Stimulated activated CD4-positive, alpha-beta T cell treated with anti-CD3 and anti-CD28 coated beads, Interleukin-12 subunit alpha, Interleukin-12 subunit beta, amount 100 ng/mL, for 24 hours (primary cell): Measurements from ENCODE around the gene BCAR3.
"Not testable (repeated sequence)": the region's sequence is repeated elsewhere in the genome, so short reads cannot be mapped to it uniquely, and the experiment has no call there.

Experiments
- DNase-seq, 2 experiments: peaks; one replicate each; pipeline ENCODE4 v3.0.0-alpha.2; 2020; ENCODE audit warnings: low read depth in 2 of 2

BCAR3 gene

DNA sequence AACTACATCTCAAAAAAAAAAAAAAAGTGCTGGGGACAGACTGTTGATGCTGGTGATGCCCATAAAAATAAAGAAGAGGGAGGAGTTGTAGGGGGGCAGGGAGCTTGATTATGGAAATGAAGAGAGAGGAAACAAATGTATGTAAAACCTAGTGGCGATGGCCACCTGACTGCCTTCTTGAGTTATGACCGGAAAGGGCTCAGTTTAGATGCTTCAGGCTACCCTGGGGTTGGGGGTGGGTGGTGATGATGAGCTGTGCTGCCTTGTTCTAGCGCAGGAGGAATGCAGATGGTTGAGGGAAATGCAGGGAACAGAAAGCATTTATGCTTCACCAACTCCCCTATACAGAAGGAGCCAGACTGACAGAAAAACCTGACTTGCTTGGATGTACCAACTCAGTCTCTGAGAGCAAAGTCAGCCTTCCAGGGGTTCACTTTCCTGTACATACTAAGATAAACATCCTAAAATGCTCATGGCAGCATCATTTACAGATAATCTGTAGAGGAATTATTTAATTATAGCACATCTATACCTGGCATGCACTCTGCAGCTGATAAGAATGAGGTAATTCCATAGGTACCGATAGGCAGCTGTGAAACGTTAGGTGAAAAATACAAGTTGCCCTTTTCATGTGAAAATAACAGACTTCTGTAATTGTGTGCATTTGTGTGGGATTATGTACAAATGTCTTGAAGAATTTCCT, 8.0 kb upstream of the BCAR3 start:
- no peak for DNase-seq

DNA sequence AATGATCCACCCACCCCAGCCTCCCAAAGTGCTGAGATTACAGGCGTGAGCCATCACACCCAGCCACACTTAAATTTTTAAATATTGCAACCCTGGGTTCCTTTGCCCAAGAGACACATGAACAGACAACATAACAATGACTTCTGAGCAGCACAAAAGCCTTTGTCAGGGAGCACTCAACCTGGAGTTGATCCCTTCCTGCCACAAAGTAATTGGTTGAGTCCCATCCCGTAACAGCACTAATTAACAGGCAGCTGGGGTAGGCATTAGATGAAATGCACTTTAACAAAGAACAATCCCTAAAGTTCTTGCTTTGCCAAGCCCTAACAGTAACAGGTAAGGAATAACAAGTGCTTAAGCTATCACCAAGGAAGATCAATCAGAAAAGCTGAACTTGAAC, 5.9 kb upstream of the BCAR3 start:
- no peak for DNase-seq

DNA sequence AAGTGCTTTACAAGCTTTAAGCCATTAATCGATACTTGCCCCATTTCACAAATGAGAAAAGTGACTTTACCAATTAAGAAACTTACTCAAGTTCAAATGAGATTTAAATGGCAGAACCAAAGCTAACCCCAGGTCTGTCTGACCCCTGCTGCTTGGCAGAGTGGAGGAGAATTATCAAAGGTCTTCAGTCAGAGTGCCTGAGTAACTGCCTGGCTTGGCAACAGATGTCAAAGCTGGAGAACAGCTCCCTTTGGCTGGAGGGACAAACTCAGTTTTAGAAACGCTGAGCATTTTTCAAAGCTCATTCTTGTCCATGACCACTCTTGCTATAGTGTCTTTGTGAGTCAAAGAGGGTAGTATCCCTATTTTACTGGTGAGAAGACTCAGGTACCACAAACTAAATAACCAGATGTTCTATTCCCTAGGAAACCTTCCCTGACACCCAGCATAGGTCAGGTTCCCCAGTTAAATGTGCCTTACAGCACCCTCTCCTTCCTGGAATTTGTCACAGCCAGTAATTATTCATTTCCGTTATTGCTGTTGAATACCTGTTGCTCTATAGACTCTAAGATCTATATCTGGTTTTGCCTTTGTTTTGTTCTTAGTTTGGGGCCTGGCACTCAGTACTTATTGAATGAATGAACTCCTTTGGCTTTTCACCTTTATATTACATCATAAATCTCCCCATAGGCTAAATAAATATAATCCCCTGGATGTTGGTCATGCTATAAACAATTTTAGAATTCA, 5.0 kb upstream of the BCAR3 start:
- DNase-seq = no peak

DNA sequence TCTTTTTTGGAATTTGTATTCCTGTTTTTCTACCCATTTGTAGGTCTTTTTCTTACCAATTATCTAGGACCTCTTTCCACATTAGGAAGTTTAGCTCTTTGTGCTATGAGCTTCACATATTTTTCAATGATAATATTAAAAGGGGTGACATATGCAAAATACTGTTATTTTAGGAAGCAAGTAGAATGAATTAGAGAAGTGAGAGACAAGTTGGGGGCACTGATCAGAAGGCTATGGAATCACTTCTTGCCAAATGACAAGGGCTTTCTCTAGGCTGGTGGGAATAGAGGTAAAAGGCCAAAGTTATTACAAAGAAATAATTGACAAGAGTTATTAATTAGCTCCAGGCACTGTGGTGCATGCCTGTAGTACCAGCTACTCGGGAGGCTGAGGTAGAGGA, 4.3 kb upstream of the BCAR3 start:
- DNase-seq = no peak

DNA sequence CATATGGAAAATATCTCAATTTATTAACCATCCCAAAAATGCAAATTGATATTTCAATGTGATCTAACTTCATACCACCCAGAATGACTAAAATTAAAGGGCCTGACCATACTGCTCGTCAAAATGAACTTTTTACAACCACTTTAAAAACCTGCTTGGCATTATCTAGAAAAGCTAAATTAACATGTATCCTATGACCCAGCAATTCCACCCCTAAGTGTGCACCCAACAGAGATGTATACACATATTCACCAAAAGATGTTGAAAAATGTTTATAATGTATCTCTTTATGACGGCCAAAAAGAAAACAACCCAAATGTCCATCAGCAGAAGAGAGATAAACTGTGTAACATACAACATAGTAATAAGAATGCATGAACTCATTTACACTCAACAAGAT, 1.6 kb upstream of the BCAR3 start:
- DNase-seq = no peak

DNA sequence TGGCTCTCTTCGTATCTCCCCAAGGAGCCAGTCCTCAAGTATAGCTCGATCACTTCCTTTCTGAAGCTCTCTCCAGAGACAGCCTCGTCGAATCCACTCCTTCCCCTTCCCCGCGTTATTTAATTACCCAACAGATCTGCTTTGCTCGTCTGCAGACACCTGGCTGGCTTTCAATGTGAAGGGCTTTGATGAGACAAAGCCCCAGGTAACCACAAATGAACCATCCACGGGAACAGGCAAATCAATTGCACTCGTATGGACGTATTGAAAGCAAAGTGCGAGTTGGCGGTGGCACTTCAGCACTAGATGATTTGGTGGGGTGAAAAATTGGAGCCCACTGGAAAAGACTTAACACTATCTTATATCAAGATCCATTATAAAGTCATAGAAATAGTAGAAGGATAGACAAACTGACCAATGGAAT, 364 bp upstream of the BCAR3 start:
- DNase-seq = no peak

DNA sequence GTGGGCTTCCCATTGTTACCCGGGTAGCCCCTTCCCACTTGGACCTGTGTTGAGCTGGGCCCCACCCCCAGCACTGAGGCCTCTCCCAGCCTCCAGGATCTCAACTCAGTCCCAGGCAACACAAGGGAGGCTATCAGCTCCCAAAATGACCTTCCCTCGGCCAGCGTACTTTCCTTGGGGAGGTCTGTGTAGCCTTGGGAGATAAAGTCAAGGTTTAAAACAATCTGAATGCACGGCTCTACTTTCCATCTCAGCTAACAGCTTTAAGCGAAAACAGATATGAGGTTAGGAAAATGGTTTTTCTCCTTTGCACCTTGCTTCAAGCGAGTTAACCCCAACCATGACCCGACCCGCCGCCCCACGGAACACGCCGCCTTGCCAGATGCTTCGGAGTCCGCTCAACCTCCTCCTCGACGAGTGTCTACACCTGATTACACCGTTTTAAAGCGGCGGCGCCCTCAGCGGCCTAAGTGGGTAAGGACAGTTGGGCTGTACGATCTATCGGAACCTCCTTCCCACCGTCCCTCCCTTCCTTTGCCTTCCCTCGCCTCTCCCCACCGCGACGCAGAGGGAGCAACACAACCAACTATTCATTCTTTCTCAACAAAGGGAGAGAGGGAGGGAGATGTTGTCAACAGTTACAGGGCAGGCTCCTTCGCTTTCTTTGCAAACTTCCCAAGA, 1.1 kb downstream of the BCAR3 start:
- peak in 1 of 2 experiments; percentile 53 for DNase-seq

DNA sequence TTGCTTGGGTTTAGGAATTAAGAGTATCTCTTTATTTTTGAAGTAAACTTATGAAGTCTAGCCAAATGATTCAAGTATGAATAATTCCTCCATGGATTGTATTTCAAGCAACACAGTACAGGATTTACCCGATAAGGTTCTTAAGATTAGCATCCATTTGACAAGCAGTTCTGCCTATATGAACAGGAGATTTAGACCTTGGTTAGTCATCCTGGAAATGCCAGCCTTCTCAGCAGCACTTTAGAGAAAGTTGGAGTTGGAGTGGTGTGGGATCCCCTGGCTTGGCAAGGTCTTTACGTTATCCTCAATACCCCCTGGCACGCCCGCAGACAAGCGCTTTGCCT, 1.6 kb downstream of the BCAR3 start:
- DNase-seq = no peak

DNA sequence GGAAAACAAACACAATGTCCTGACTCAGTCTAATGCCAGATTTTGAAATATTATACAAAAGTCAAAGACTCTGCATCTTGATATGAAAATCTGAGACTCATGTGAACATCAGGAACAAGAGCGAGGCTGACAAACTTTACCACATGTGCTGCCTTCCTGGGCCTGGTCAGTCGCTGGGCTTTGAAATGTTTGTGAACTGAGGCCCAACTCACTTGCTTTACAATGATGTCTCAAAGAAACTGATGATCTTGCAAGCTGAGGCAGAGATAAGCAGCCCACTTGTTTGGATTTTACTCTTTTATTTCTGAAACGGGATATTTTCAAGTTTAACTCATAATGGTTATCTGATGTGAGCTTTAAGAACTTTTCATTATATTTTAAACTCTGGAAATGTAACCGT, 2.1 kb downstream of the BCAR3 start:
- no peak for DNase-seq

DNA sequence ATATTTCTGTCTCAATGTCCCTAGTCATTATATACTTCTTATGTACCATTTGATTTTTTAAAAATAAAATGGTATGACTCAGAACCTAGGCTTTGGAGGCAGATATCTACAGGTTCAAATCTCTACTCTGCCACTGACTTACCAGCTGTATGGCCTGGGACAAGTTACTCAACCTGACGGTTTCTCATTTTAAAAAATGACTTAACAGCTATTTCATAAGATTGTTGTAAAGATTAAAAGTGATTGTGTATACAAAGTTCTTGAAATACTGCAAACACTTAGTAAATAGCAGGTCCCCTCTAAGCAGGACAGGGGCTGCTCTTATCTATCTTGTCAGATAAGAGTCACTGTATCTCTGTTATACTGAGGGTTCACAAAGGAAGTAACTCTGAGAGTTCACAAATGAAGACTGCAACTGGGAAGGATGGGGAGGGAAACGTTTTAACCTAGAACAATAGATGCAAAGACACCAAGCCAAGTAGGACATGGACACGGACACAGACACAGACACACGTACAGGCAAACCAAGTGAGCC, 2.6 kb downstream of the BCAR3 start:
- DNase-seq = no peak

DNA sequence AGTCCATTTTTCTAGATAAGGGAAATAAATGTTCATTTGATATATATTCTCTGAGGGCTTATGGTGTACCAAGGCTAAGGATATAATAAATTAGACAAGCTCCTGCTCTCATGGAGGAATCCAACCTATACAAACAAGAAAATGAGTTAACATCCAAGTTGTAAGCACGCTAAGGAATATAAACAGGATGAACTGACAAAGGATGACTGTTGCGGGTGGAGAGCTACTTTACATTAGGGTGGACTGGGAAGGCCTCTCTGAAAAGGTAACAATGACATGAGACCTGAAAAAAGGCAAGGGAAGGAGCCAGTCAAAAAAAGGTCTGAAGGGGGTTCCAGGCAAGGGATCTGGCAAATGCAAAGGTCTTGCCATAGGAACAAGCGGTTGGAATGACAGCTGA, 3.1 kb downstream of the BCAR3 start:
- DNase-seq = no peak

DNA sequence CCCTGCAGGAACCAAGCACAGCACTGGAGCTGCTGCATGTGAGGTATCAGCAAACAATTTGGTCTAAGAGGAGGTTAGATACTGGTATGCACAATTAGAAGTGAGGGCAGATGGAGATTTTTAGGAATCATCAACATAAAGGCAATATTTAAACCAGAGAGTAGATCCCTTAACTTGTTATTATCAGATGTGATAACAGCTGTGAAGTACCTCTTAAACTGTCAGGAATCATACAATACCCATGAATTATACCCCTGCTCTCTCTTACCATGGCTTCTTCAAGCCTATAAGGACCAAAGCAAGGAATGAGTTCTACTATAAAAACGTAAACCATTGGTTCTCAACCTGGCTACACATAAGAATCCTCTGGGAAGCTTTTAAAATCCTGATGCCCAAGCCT, 3.9 kb downstream of the BCAR3 start:
- no peak for DNase-seq

DNA sequence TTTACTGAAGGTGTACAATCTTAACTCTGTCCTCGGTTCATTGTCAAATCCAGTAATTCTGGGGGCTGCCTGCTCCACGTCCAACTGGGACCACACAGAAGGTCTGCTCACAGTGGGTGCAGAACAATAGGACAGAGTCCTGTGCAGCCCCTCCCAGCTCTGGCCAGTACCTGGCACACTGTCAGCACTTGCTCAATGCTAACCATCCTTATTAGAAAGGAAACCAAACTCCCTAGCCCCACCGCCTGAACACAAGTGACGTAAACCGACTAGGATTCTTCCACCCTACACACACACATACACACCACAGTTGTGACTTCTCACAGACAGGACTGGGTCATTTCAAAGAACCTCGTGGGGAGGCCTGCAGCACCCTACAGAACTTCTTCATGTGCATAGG, 5.2 kb downstream of the BCAR3 start:
- no peak for DNase-seq

DNA sequence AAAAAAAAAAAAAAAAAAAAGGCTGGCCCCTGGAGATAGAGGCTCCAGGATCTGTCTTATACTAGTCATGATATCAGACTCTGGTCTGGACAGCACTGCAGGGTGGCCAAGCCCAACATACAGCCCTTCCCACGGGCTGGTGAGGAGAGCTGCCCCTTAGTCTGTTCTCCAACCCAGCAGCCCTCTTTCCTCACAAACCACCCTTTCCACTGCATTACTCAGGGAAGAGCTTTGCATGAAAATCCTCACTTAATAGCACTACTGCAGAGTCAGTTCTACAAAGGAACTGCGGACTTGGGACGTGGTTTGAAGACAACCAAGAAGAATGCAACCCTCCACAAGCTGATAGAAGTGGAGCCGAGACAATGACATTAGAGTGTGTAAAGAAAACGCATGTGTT, 5.7 kb downstream of the BCAR3 start:
- no peak for DNase-seq

DNA sequence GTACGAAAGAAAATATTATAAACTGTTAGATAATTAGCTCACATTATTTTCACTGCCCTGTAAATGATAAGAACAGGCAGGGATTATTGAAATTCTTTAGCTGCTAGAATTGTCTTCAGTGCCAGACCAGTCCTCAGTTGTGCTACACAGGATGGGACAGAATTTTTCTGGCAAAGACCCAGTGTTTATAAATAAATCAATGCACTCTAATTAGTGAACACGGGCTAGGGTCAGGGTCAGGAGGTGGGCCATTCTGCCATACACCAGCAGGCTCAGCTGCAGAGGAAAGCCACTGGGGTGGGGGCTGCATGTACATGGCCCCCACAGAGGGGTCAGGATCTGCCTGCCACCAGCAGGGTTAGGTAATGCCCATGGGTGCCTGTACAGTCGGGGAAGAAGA, 6.4 kb downstream of the BCAR3 start:
- no peak for DNase-seq

DNA sequence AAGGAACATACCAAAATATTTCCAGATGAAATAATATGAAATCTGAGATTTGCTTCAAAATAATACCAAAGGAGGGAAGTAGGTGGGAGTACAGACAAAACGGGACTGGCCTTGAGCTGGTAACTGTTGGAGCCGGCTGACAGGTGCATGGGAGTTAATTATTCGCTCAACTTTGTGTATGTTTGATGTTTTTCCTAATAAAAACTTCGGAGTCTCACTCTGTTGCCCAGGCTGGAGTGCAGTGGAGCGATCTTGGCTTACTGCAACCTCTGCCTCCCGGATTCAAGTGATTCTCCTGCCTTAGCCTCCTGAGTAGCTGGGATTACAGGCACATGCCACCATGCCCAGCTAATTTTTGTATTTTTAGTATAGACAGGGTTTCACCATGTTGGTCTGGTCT, 7.6 kb downstream of the BCAR3 start:
- DNase-seq = not testable (repeated sequence)

DNA sequence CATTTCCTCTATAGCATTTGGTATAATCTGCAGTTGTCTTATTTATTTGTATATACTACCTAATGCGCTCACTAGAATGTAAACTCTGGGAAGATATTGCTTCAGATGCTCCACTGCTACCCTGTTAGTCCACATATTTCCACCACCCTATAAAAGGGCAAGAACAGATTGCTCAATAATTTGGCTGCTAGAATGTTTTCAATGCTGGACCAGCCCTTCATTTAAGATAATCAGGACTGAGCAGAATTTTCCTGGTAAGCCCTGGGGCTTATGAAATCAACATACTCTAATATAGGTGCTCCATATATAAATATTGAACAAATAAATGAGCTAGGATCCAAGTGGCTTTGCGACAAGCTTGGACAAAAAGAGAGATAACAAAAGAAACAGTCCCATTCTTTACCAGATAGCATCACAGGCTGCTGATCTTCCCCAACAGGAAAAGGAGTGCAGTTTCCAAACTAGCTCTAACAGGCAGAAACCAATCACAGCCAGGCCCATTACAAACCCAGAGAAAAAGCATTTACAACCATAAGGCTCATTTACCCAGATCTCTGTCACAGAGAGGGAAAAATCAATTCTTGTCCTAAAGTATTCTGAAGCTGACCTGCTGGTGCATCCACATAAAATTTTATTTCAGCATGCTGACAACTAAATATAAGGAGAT, 8.3 kb downstream of the BCAR3 start:
- DNase-seq = no peak

DNA sequence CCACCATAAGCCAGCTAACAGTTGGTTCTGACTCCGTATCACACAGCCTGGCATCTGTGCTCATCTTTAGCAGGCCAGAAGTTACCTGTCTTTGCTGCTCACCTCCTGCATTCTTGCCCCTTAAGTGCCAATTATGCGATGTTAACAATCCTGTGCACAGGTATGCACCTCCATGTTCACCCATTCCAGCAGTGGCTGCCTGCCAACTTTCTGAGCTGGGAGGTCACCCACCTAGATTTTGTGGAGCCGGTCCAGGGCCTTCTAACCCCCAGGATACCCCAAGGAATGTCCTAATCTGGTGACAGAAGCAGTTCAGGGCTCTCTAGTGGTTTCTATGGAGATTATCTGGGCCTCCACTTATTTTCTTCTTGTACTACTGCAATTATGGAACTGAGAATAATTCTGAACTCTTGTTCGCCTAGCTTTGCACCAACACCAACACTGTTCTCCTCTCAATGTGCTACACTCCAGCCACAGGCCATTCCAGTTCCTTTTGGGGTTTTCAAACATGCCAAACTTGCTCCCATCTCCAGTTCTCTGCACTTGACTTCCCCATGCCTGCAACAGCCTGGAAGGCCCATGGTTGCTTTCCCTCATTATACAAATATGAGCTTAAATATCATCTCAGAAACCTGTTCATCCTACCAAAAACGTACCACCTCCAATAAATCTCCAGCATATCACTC, 9.0 kb downstream of the BCAR3 start:
- no peak for DNase-seq

DNA sequence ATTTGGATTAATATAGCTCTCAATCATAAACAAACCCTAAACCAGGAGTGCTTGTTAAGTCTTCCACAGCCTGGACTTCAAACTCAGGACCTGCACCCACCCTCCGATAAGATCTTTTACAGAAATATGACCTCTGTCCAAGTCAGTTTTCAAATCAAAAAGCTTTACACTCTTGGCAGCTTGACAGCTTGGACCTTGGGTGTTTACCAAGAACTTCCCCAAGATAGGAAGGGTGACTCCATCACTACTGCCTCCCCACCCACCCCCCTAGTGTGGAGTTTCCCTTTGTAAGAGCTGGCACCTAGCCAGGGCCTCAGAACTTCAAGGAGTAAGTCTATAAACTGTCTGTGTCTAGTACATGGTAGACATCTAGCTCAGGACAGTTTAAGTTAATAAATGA, 9.6 kb downstream of the BCAR3 start:
- no peak for DNase-seq

DNA sequence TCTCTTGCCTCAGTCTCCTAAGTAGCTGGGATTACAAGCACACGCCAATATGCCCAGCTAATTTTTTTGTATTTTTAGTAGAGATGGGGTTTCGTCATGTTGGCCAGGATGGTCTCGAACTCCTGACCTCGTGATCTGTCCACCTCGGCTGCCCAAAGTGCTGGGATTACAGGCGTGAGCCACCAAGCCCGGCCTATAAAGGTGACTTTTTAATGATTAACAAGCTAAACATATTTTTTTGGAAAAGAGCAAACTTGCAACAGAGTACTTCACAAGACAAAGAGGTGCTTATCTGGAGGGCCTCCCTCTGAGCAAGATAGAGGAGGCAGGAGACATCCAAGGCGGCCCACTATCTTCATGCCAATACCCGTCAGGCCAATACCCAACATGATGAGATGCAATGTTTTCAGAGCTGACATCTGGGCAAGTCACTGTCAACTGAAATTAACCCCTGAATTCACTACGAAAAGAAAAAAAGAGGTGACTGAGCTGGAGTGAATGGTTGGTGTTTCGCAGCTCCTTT, 10.5 kb downstream of the BCAR3 start:
- DNase-seq = no peak

DNA sequence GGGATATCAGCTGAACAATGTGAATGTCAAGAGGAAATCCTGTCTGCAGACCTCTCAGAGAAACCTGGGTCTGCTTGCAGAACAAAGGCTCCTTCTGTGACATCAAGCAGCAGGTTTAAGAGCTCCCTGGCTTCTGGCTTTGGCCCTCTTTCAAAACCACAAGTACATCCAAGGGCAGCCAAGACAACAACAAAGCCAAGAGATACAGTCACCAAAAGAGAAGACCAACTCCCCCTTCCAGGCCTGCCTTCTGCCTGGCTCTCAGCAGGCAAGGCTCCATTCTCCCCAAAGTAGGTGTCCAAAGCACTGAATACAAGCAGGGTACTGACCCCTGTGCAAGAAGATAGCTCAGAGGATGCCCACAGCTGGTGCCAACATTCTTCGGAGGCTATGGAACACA, 11.5 kb downstream of the BCAR3 start:
- DNase-seq = no peak

DNA sequence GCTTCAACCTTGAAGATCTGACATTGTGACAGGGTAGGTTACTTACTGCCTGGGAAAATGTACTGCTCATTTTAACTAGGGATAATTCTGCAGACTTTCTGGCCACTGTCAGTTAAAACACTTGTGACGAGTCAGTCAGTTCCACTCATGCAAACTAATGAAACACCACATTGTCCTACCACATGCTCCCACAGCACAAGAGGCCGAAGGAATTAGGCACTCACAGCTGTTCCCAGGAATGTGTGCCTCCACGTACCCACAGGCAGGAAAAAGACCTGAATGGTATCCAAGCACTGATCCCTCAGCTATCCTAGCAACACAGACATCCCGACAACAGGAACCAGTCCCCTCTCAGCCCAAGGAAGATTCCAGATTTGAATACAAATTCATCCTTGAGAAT, 12.3 kb downstream of the BCAR3 start:
- no peak for DNase-seq
